K562 (cell line): ENCODE data around the gene TDG. TPM values are rescaled to one million over a fixed set of nuclear protein-coding genes. Genes with fewer than 3 reads are reported as not detected.

Experiments used
- BACH1 ChIP-seq: fragments of 200-800 bp; sonication (Bioruptor generic); IDR thresholded peaks from 2 replicates; pipeline ENCODE4 v1.6.1; 2016; ENCODE audit warnings: missing genetic modification characterization, missing compliant biosample characterization
- CEBPB ChIP-seq: fragments of 450-650 bp; IDR thresholded peaks from 2 replicates; pipeline ENCODE4 v1.6.1; 2016; ENCODE audit warnings: missing genetic modification characterization, missing compliant biosample characterization
- DMBX1 ChIP-seq: fragments of 250-450 bp; sonication (Bioruptor Pico); IDR thresholded peaks from 2 replicates; pipeline ENCODE4 v1.8.0; 2022; ENCODE audit warnings: inconsistent platforms, mild to moderate bottlenecking, moderate library complexity, borderline replicate concordance
- GABPB1 ChIP-seq: sonication (generic); formaldehyde crosslinking; IDR thresholded peaks from 2 replicates; pipeline ENCODE4 v1.8.0; 2022; ENCODE audit warnings: mild to moderate bottlenecking, missing genetic modification reagents
- GATA2 ChIP-seq: sonication (generic); formaldehyde crosslinking; IDR thresholded peaks from 2 replicates; pipeline ENCODE4 v1.4.0; 2020; ENCODE audit warnings: mild to moderate bottlenecking, missing genetic modification reagents
- LCOR ChIP-seq: sonication (generic); formaldehyde crosslinking; IDR thresholded peaks from 2 replicates; pipeline ENCODE4 v1.8.0; 2022; ENCODE audit warnings: mild to moderate bottlenecking, missing genetic modification reagents
- LEF1 ChIP-seq: fragments of 450-650 bp; IDR thresholded peaks from 2 replicates; pipeline ENCODE4 v1.6.1; 2016; ENCODE audit warnings: mild to moderate bottlenecking
- MTF1 ChIP-seq: fragments of 250-450 bp; sonication (Bioruptor Pico); IDR thresholded peaks from 2 replicates; pipeline ENCODE4 v1.9.0; 2021; ENCODE audit warnings: moderate library complexity, mild to moderate bottlenecking, inconsistent platforms, borderline replicate concordance
- SMARCA4 ChIP-seq: fragments of 450-650 bp; IDR thresholded peaks from 2 replicates; pipeline ENCODE4 v1.6.1; 2016
- ZNF133 ChIP-seq: fragments of 250-450 bp; sonication (Bioruptor Pico); IDR thresholded peaks from 2 replicates; pipeline ENCODE4 v1.4.0; 2020; ENCODE audit warnings: mild to moderate bottlenecking
- ZNF134 ChIP-seq: fragments of 250-450 bp; sonication (Bioruptor Pico); conservative IDR thresholded peaks from 2 replicates; pipeline ENCODE4 v1.4.0; 2020
- ZNF444 ChIP-seq: fragments of 250-450 bp; sonication (Bioruptor Pico); IDR thresholded peaks from 2 replicates; pipeline ENCODE4 v1.4.0; 2020; ENCODE audit warnings: mild to moderate bottlenecking, moderate library complexity
- polyA plus RNA-seq, 8 experiments: library from polyadenylated mRNA; depleted of rRNA in 4 of 8; stranded (reverse) in 5 of 8; unstranded in 3 of 8; fragments of >200 nt; fragmentation: Nextera tagmentation in 2 of 8; fragmentation: Illumina TruSeq in 1 of 8; extraction: Ambion mirVana in 2 of 8; extraction: Trizol in 1 of 8; gene quantifications; 2 replicates each; pipeline versions ENCODE4 v1.2.1 to v1.2.3, GENCODE V29; 2011 to 2014; ENCODE audit warnings: inconsistent platforms in 1 of 8, missing spikeins in 1 of 8
- total RNA-seq, 7 experiments: library from RNA; depleted of rRNA in 6 of 7; stranded (reverse); fragments of >200 nt in 6 of 7; fragmentation: Illumina TruSeq in 2 of 7; extraction: Trizol in 2 of 7; gene quantifications; 2 replicates each; pipeline versions ENCODE4 v1.2.1 to v1.2.3, GENCODE V29; 2011 to 2021; ENCODE audit warnings: low replicate concordance in 1 of 7
- TF ChIP-seq, protein P1 (sequence below), 2 experiments: fragments of 450-650 bp; formaldehyde crosslinking in 1 of 2; IDR thresholded peaks; 2 replicates each; pipeline versions ENCODE4 v1.4.0 to v1.6.1; 2014 to 2020; ENCODE audit warnings: mild to moderate bottlenecking in 2 of 2, borderline replicate concordance in 1 of 2, low read depth in 1 of 2
- TF ChIP-seq, protein P2 (sequence below): fragments of 250-450 bp; sonication (Bioruptor Pico); IDR thresholded peaks from 2 replicates; pipeline ENCODE4 v1.8.0; 2021; ENCODE audit warnings: borderline replicate concordance, mild to moderate bottlenecking, moderate library complexity; ENCODE audit not compliant: poor library complexity, severe bottlenecking
- TF ChIP-seq, protein P3 (sequence below), 2 experiments: fragments of 450-650 bp; IDR thresholded peaks; 2 replicates each; pipeline ENCODE4 v1.6.1; 2016
- TF ChIP-seq, protein P4 (sequence below): fragments of 450-650 bp; IDR thresholded peaks from 2 replicates; pipeline ENCODE4 v1.6.1; 2016; ENCODE audit warnings: mild to moderate bottlenecking

TDG gene
- total and polyA plus RNA-seq, 9 of the 15 experiments (the other 6 are each of a cell fraction or from before 2014, with no cell fraction given): 37.6 to 77.2 (median 64.0) TPM

DNA sequence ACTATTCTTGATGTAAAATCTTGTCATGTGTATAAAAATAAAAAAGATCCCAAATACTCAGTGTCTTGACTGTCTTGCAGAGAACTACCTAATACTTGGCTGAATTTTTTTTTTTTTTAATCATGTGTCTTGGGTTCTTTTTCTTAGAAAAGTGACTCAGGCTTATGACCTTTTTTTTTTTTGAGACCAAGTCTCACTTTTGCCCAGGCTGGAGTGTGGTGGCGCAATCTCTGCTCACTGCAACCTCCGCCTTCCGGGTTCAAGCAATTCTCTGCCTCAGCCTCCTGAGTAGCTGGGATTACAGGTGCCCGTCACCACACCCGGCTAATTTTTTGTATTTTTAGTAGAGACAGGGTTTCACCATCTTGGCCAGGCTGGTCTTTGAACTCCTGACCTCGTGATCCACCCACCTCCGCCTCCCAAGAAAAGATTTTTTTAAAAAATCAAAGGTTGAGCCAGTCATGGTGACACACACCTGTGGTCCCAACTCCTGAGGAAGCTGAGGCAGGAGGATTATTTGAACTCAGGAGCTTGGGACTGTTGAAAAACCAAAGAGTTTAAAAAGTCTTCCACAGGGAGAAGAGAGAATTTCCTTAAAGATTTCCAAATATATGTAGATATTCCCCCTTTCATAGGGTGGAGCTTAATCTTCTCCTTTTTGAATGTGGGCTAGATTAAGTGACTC lies 17.7 kb upstream of the TDG start (continued):
- TF ChIP-seq, protein P1, sequence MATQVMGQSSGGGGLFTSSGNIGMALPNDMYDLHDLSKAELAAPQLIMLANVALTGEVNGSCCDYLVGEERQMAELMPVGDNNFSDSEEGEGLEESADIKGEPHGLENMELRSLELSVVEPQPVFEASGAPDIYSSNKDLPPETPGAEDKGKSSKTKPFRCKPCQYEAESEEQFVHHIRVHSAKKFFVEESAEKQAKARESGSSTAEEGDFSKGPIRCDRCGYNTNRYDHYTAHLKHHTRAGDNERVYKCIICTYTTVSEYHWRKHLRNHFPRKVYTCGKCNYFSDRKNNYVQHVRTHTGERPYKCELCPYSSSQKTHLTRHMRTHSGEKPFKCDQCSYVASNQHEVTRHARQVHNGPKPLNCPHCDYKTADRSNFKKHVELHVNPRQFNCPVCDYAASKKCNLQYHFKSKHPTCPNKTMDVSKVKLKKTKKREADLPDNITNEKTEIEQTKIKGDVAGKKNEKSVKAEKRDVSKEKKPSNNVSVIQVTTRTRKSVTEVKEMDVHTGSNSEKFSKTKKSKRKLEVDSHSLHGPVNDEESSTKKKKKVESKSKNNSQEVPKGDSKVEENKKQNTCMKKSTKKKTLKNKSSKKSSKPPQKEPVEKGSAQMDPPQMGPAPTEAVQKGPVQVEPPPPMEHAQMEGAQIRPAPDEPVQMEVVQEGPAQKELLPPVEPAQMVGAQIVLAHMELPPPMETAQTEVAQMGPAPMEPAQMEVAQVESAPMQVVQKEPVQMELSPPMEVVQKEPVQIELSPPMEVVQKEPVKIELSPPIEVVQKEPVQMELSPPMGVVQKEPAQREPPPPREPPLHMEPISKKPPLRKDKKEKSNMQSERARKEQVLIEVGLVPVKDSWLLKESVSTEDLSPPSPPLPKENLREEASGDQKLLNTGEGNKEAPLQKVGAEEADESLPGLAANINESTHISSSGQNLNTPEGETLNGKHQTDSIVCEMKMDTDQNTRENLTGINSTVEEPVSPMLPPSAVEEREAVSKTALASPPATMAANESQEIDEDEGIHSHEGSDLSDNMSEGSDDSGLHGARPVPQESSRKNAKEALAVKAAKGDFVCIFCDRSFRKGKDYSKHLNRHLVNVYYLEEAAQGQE (IDR thresholded peaks at IDR 0.05; ENCODE audit: borderline replicate concordance): no peak
- TF ChIP-seq, protein P1 (CRISPR knock-in tag; IDR thresholded peaks at IDR 0.05; ENCODE audit: low read depth): no peak
- TF ChIP-seq LCOR (no peak), GABPB1 (CRISPR knock-in tag) (no peak), MTF1 (CRISPR knock-in tag) (no peak), GATA2 (CRISPR knock-in tag) (no peak), LEF1 (no peak), BACH1 (tag) (no peak), ZNF444 (CRISPR knock-in tag) (no peak), ZNF133 (no peak), ZNF134 (CRISPR knock-in tag) (no peak), SMARCA4 (peak; percentile 42), DMBX1 (no peak), CEBPB (tag) (peak; percentile 87)
- TF ChIP-seq, protein P2, sequence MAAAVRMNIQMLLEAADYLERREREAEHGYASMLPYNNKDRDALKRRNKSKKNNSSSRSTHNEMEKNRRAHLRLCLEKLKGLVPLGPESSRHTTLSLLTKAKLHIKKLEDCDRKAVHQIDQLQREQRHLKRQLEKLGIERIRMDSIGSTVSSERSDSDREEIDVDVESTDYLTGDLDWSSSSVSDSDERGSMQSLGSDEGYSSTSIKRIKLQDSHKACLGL (CRISPR knock-in tag): no peak
- TF ChIP-seq, protein P3, sequence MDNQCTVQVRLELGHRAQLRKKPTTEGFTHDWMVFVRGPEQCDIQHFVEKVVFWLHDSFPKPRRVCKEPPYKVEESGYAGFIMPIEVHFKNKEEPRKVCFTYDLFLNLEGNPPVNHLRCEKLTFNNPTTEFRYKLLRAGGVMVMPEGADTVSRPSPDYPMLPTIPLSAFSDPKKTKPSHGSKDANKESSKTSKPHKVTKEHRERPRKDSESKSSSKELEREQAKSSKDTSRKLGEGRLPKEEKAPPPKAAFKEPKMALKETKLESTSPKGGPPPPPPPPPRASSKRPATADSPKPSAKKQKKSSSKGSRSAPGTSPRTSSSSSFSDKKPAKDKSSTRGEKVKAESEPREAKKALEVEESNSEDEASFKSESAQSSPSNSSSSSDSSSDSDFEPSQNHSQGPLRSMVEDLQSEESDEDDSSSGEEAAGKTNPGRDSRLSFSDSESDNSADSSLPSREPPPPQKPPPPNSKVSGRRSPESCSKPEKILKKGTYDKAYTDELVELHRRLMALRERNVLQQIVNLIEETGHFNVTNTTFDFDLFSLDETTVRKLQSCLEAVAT (IDR thresholded peaks at IDR 0.05): 0 out of 4 replicates have a peak, but pooled peaks of 1 of the 2 experiments have one; percentile 23
- TF ChIP-seq, protein P4, sequence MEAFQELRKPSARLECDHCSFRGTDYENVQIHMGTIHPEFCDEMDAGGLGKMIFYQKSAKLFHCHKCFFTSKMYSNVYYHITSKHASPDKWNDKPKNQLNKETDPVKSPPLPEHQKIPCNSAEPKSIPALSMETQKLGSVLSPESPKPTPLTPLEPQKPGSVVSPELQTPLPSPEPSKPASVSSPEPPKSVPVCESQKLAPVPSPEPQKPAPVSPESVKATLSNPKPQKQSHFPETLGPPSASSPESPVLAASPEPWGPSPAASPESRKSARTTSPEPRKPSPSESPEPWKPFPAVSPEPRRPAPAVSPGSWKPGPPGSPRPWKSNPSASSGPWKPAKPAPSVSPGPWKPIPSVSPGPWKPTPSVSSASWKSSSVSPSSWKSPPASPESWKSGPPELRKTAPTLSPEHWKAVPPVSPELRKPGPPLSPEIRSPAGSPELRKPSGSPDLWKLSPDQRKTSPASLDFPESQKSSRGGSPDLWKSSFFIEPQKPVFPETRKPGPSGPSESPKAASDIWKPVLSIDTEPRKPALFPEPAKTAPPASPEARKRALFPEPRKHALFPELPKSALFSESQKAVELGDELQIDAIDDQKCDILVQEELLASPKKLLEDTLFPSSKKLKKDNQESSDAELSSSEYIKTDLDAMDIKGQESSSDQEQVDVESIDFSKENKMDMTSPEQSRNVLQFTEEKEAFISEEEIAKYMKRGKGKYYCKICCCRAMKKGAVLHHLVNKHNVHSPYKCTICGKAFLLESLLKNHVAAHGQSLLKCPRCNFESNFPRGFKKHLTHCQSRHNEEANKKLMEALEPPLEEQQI: no peak
